ENCODE results near the gene PFKL.

PFKL gene

GRCh38 chr21:44291078-44291935, 8.5 kb upstream of the PFKL start:
- no peak overlapping the region for H3K4me3 ChIP-seq (ENCODE audit: low read depth in 1 of 2, low read length in 2 of 2)
- no peaks in the 10 kb centered on the region for H3K9me3 ChIP-seq (ENCODE audit: low read length)
- no peaks in the 10 kb centered on the region for H3K4me1 ChIP-seq (ENCODE audit: insufficient read depth, low read length)
- H3K27ac ChIP-seq (ENCODE audit: low read depth, low read length): no peak overlapping the region
- H3K36me3 ChIP-seq (ENCODE audit: insufficient read depth, low read length): no peaks in the 10 kb centered on the region
- H3K27me3 ChIP-seq (ENCODE audit: control insufficient read depth in 1 of 2, insufficient read depth in 2 of 2, low read length in 2 of 2): peaks cover 2 to 39% of the 10 kb centered on the region in 2 donors
- H3K9ac ChIP-seq (ENCODE audit: low read length): no peak overlapping the region

- Histone ChIP-seq H3K27ac (ENCODE audit: low read depth, low read length) (no peak overlapping the region), H3K9me3 (ENCODE audit: low read length) (no peaks in the 10 kb centered on the region), H3K9ac (ENCODE audit: low read length) (no peak overlapping the region), H3K4me3 (ENCODE audit: low read depth in 1 of 2, low read length in 2 of 2) (no peak overlapping the region), H3K4me1 (ENCODE audit: insufficient read depth, low read length) (no peaks in the 10 kb centered on the region), H3K27me3 (ENCODE audit: control insufficient read depth in 1 of 2, insufficient read depth in 2 of 2, low read length in 2 of 2) (peaks cover 0 to 34% of the 10 kb centered on the region in 2 donors), H3K36me3 (ENCODE audit: insufficient read depth, low read length) (no peaks in the 10 kb centered on the region)
Observed at GRCh38 chr21:44291936-44292811, 7.7 kb upstream of the PFKL start.

- Histone ChIP-seq H3K9me3 (ENCODE audit: low read length) (no peaks in the 10 kb centered on the region), H3K4me3 (ENCODE audit: low read depth in 1 of 2, low read length in 2 of 2) (no peak overlapping the region), H3K36me3 (ENCODE audit: insufficient read depth, low read length) (no peaks in the 10 kb centered on the region), H3K9ac (ENCODE audit: low read length) (no peak overlapping the region), H3K4me1 (ENCODE audit: insufficient read depth, low read length) (peaks cover 1% of the 10 kb centered on the region), H3K27ac (ENCODE audit: low read depth, low read length) (no peak overlapping the region), H3K27me3 (ENCODE audit: control insufficient read depth in 1 of 2, insufficient read depth in 2 of 2, low read length in 2 of 2) (peaks cover 0 to 29% of the 10 kb centered on the region in 2 donors)
Observed at GRCh38 chr21:44292812-44293195, 7.0 kb upstream of the PFKL start.

GRCh38 chr21:44293551-44294231, 6.2 kb upstream of the PFKL start:
- Histone ChIP-seq H3K4me3 (ENCODE audit: low read depth in 1 of 2, low read length in 2 of 2) (no peak overlapping the region), H3K27me3 (ENCODE audit: control insufficient read depth in 1 of 2, insufficient read depth in 2 of 2, low read length in 2 of 2) (peaks cover 0 to 24% of the 10 kb centered on the region in 2 donors), H3K9ac (ENCODE audit: low read length) (no peak overlapping the region), H3K36me3 (ENCODE audit: insufficient read depth, low read length) (no peaks in the 10 kb centered on the region), H3K4me1 (ENCODE audit: insufficient read depth, low read length) (peaks cover 5% of the 10 kb centered on the region), H3K9me3 (ENCODE audit: low read length) (no peaks in the 10 kb centered on the region), H3K27ac (ENCODE audit: low read depth, low read length) (no peak overlapping the region)

- H3K9me3 ChIP-seq (ENCODE audit: low read length): no peaks in the 10 kb centered on the region
- no peak overlapping the region for H3K4me3 ChIP-seq (ENCODE audit: low read depth in 1 of 2, low read length in 2 of 2)
- peaks cover 9% of the 10 kb centered on the region for H3K4me1 ChIP-seq (ENCODE audit: insufficient read depth, low read length)
- H3K36me3 ChIP-seq (ENCODE audit: insufficient read depth, low read length): no peaks in the 10 kb centered on the region
- H3K27me3 ChIP-seq (ENCODE audit: control insufficient read depth in 1 of 2, insufficient read depth in 2 of 2, low read length in 2 of 2): peaks cover 0 to 24% of the 10 kb centered on the region in 2 donors
- no peak overlapping the region for H3K9ac ChIP-seq (ENCODE audit: low read length)
- H3K27ac ChIP-seq (ENCODE audit: low read depth, low read length): no peak overlapping the region
Observed at GRCh38 chr21:44294391-44295162, 5.3 kb upstream of the PFKL start.

GRCh38 chr21:44295163-44295573, 4.7 kb upstream of the PFKL start:
- no peaks in the 10 kb centered on the region for H3K36me3 ChIP-seq (ENCODE audit: insufficient read depth, low read length)

GRCh38 chr21:44295646-44296045, 4.2 kb upstream of the PFKL start:
- Histone ChIP-seq H3K27ac (ENCODE audit: low read depth, low read length) (no peak overlapping the region), H3K9me3 (ENCODE audit: low read length) (no peaks in the 10 kb centered on the region), H3K9ac (ENCODE audit: low read length) (no peak overlapping the region), H3K4me3 (ENCODE audit: low read depth in 1 of 2, low read length in 2 of 2) (no peak overlapping the region), H3K4me1 (ENCODE audit: insufficient read depth, low read length) (peaks cover 9% of the 10 kb centered on the region), H3K36me3 (ENCODE audit: insufficient read depth, low read length) (no peaks in the 10 kb centered on the region), H3K27me3 (ENCODE audit: control insufficient read depth in 1 of 2, insufficient read depth in 2 of 2, low read length in 2 of 2) (peaks cover 0 to 24% of the 10 kb centered on the region in 2 donors)

More at GRCh38 chr21:44295163-44295573, 4.7 kb upstream of the PFKL start:
- Histone ChIP-seq H3K4me3 (ENCODE audit: low read depth in 1 of 2, low read length in 2 of 2) (no peak overlapping the region), H3K27me3 (ENCODE audit: control insufficient read depth in 1 of 2, insufficient read depth in 2 of 2, low read length in 2 of 2) (peaks cover 0 to 24% of the 10 kb centered on the region in 2 donors), H3K9me3 (ENCODE audit: low read length) (no peaks in the 10 kb centered on the region), H3K27ac (ENCODE audit: low read depth, low read length) (no peak overlapping the region), H3K4me1 (ENCODE audit: insufficient read depth, low read length) (peaks cover 9% of the 10 kb centered on the region), H3K9ac (ENCODE audit: low read length) (no peak overlapping the region)

- no peaks in the 10 kb centered on the region for H3K9me3 ChIP-seq (ENCODE audit: low read length)
- no peaks in the 10 kb centered on the region for H3K36me3 ChIP-seq (ENCODE audit: insufficient read depth, low read length)
- H3K27ac ChIP-seq (ENCODE audit: low read depth, low read length): no peak overlapping the region
- H3K4me1 ChIP-seq (ENCODE audit: insufficient read depth, low read length): peaks cover 14% of the 10 kb centered on the region
- H3K9ac ChIP-seq (ENCODE audit: low read length): no peak overlapping the region
- H3K27me3 ChIP-seq (ENCODE audit: control insufficient read depth in 1 of 2, insufficient read depth in 2 of 2, low read length in 2 of 2): peaks cover 0 to 24% of the 10 kb centered on the region in 2 donors
- no peak overlapping the region for H3K4me3 ChIP-seq (ENCODE audit: low read depth in 1 of 2, low read length in 2 of 2)
Observed at GRCh38 chr21:44296103-44296519, 3.7 kb upstream of the PFKL start.

GRCh38 chr21:44296916-44297315, 2.9 kb upstream of the PFKL start:
- Histone ChIP-seq H3K27ac (ENCODE audit: low read depth, low read length) (no peak overlapping the region), H3K36me3 (ENCODE audit: insufficient read depth, low read length) (no peaks in the 10 kb centered on the region), H3K4me1 (ENCODE audit: insufficient read depth, low read length) (peaks cover 20% of the 10 kb centered on the region), H3K9ac (ENCODE audit: low read length) (no peak overlapping the region), H3K27me3 (ENCODE audit: control insufficient read depth in 1 of 2, insufficient read depth in 2 of 2, low read length in 2 of 2) (peaks cover 0 to 24% of the 10 kb centered on the region in 2 donors), H3K9me3 (ENCODE audit: low read length) (no peaks in the 10 kb centered on the region), H3K4me3 (ENCODE audit: low read depth in 1 of 2, low read length in 2 of 2) (no peak overlapping the region)

- H3K27ac ChIP-seq (ENCODE audit: low read depth, low read length): no peak overlapping the region
- no peaks in the 10 kb centered on the region for H3K9me3 ChIP-seq (ENCODE audit: low read length)
- H3K27me3 ChIP-seq (ENCODE audit: control insufficient read depth in 1 of 2, insufficient read depth in 2 of 2, low read length in 2 of 2): peaks cover 0 to 24% of the 10 kb centered on the region in 2 donors
- no peaks in the 10 kb centered on the region for H3K36me3 ChIP-seq (ENCODE audit: insufficient read depth, low read length)
- no peak overlapping the region for H3K9ac ChIP-seq (ENCODE audit: low read length)
- H3K4me1 ChIP-seq (ENCODE audit: insufficient read depth, low read length): peaks cover 20% of the 10 kb centered on the region
- H3K4me3 ChIP-seq (ENCODE audit: low read depth in 1 of 2, low read length in 2 of 2): no peak overlapping the region
Observed at GRCh38 chr21:44297525-44298290, 2.1 kb upstream of the PFKL start.

Measured in muscle layer of colon (tissue), 2 donors.